T-cell (primary cell): Measurements from ENCODE around the gene PLK3. TPM values are rescaled to one million over a fixed set of nuclear protein-coding genes. Genes with fewer than 3 reads are reported as not detected.
"Not testable (repeated sequence)": the region's sequence is repeated elsewhere in the genome, so short reads cannot be mapped to it uniquely, and the experiment has no call there.

Source experiments
- ATAC-seq, 4 experiments: fragments of 200-7000 bp in 3 of 4; fragments of 150-1000 bp in 1 of 4; cut with Tn5 transposase; replicated peaks in 1 of 4; 1 replicate in 3 of 4; 2 replicates in 1 of 4; pipeline ENCODE4 v1.10.0; 2021; ENCODE audit warnings: moderate library complexity in 3 of 4, mild to moderate bottlenecking in 2 of 4, moderate number of reproducible peaks in 1 of 4
- CTCF ChIA-PET, 2 donors: fragments of 300-600 bp; sonication (Branson Sonifier 250); formaldehyde crosslinking; loops; one replicate each; lab custom pipeline; 2022; ENCODE audit warnings: antibody characterized with exemption in 2 of 2; lab: Charles Lee
- POLR2A ChIA-PET, 2 donors: fragments of 300-600 bp; sonication (Branson Sonifier 250); formaldehyde crosslinking; loops; one replicate each; lab custom pipeline; 2022; ENCODE audit warnings: antibody characterized with exemption in 2 of 2; lab: Charles Lee
- DNase-seq, 35 experiments: peaks; one replicate each; pipeline versions ENCODE4 v3.0.0 to v3.0.0-alpha.2; 2013 to 2023
- H3K27ac ChIP-seq: one replicate; pipeline ENCODE4 v1.5.1; 2013; ENCODE audit warnings: low read length
- H3K27me3 ChIP-seq, 2 experiments: replicated peaks in 1 of 2; 1 replicate in 1 of 2; 2 replicates in 1 of 2; pipeline versions ENCODE4 v1.6.1 to v1.7.0; 2013; ENCODE audit warnings: low read length in 1 of 2, mixed read lengths in 1 of 2; ENCODE audit not compliant: control insufficient read depth in 2 of 2, insufficient read depth in 2 of 2; ENCODE audit errors: extremely low read depth in 1 of 2
- H3K36me3 ChIP-seq, 2 donors: 1 replicate in 1 of 2; 2 replicates in 1 of 2; pipeline versions ENCODE4 v1.6.1 to v1.7.0; 2013; ENCODE audit warnings: low read length in 1 of 2; ENCODE audit not compliant: control insufficient read depth in 2 of 2, insufficient read depth in 1 of 2; ENCODE audit errors: extremely low read depth in 1 of 2
- H3K4me1 ChIP-seq, 2 experiments: 1 replicate in 1 of 2; 2 replicates in 1 of 2; pipeline versions ENCODE4 v1.6.1 to v1.7.0; 2013; ENCODE audit warnings: low read length in 2 of 2, mixed read lengths in 1 of 2; ENCODE audit not compliant: insufficient read depth in 2 of 2, control insufficient read depth in 1 of 2; ENCODE audit errors: extremely low read depth in 1 of 2
- H3K4me3 ChIP-seq, 2 donors: 1 replicate in 1 of 2; 2 replicates in 1 of 2; pipeline versions ENCODE4 v1.5.1 to v1.7.0; 2013; ENCODE audit warnings: mild to moderate bottlenecking in 2 of 2, low read length in 1 of 2, moderate library complexity in 1 of 2; ENCODE audit not compliant: control insufficient read depth in 1 of 2; ENCODE audit errors: extremely low read depth in 1 of 2
- H3K9me3 ChIP-seq: 2 replicates; pipeline ENCODE4 v1.7.0; 2013
- H3K27ac Mint-ChIP-seq, 2 donors: one replicate each; pipeline ENCODE4 v1.8.0; 2020 to 2021; ENCODE audit warnings: mild to moderate bottlenecking in 2 of 2, mixed read lengths in 2 of 2
- H3K27me3 Mint-ChIP-seq, 2 donors: one replicate each; pipeline ENCODE4 v1.8.0; 2021 to 2022; ENCODE audit warnings: mixed read lengths in 2 of 2
- H3K36me3 Mint-ChIP-seq: one replicate; pipeline ENCODE4 v1.8.0; 2021; ENCODE audit warnings: mixed read lengths
- H3K4me1 Mint-ChIP-seq, 3 donors: one replicate each; pipeline ENCODE4 v1.8.0; 2020 to 2022; ENCODE audit warnings: mixed read lengths in 3 of 3, mild to moderate bottlenecking in 1 of 3
- H3K4me3 Mint-ChIP-seq, 3 donors: one replicate each; pipeline ENCODE4 v1.8.0; 2020 to 2022; ENCODE audit warnings: mild to moderate bottlenecking in 3 of 3, mixed read lengths in 3 of 3, moderate library complexity in 3 of 3
- H3K9me3 Mint-ChIP-seq, 3 donors: one replicate each; pipeline ENCODE4 v1.8.0; 2020 to 2022; ENCODE audit warnings: mixed read lengths in 3 of 3
- WGBS: methylation state at CpG from one replicate; pipeline ENCODE4 v1.1.5; 2013; ENCODE audit warnings: missing lambda C conversion rate; ENCODE audit not compliant: insufficient coverage; 5-methylcytosine and 5-hydroxymethylcytosine counted together
- total RNA-seq, 35 experiments: library from RNA in 6 of 35; stranded (reverse) in 6 of 35; fragments of 120-200 nt in 1 of 35; gene quantifications; one replicate each; pipeline versions ENCODE4 v1.2.1 to v1.2.4 and lab custom pipeline; 2013 to 2026

PLK3 gene
- total RNA-seq, 5 donors from 2014 or later (not counting 1 experiment from before 2014, with no cell fraction given): 124 to 453 (median 136) TPM

DNA sequence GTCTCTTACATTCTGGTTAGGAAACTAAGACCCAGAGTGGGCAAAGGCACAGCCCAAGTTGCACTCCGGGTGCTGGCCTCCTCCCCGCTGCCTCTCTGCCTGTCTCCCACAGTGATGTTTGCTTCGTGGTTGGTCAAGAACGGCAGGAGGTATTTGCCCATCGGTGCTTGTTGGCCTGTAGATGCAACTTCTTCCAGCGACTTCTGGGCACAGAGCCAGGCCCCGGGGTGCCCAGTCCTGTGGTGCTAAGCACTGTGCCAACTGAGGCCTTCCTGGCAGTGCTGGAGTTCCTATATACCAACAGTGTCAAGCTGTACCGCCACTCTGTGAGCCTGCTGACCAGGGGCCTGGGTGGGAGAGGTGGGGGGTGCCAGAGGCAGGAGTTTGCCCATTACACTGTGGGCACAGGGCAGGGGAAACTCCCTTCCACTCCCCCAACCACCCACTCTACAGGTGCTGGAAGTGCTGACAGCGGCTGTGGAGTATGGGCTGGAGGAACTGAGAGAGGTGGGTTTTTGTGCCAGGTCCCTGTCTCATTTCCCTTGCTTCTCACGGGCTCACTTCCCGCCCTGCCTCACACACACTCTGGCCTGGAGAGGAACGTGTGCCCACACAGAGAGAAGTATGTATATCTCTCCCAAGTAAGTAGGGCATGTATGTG is 10.1 kb downstream of the PLK3 start:
- POLR2A ChIA-PET: interaction anchor here (0.6 to 3.9 kb wide), 11 partner anchors 8 to 682 kb away, joined by 3 to 51 read pairs (median 7); partner anchors contain the start of genes PLK3 (in 2 of the 2) and RNU5D-1 (in 1 of the 2)
- no peaks in the 10 kb centered on the region for H3K9me3 ChIP-seq
- H3K9me3 Mint-ChIP-seq: no peaks in the 10 kb centered on the region
- H3K27me3 ChIP-seq: no peaks in the 10 kb centered on the region
- H3K4me3 ChIP-seq: peak overlapping the region in 1 of 2 donors; percentile 25
- peaks cover 13% of the 10 kb centered on the region for H3K36me3 Mint-ChIP-seq
- peak overlapping the region in 1 of 3 donors; percentile 85 for H3K4me3 Mint-ChIP-seq
- CTCF ChIA-PET: interaction anchor here in 1 of 2 donors (0.9 to 2.8 kb wide), 5 partner anchors 7 to 81 kb away, joined by 3 to 22 read pairs (median 6); partner anchors contain the start of gene PLK3
- H3K27ac Mint-ChIP-seq: peak overlapping the region; percentile 99
- 29% methylated on average over 7 of the region's 12 CpGs for WGBS
- ATAC-seq (no peak), DNase-seq (peak in 6 of 35 experiments; percentile 22 to 49 (median 30))
- peaks cover 5 to 17% of the 10 kb centered on the region in 2 donors for H3K36me3 ChIP-seq
- peak overlapping the region; percentile 98 for H3K27ac ChIP-seq
- peaks cover 59 to 93% of the 10 kb centered on the region in 2 experiments for H3K4me1 ChIP-seq
- peaks cover 72 to 86% (median 78%) of the 10 kb centered on the region in 3 donors for H3K4me1 Mint-ChIP-seq
- no peaks in the 10 kb centered on the region for H3K27me3 Mint-ChIP-seq

- ChIA-PET CTCF (interaction anchor here in 1 of 2 donors (2.8 kb wide), 1 partner anchor 8 kb away, joined by 22 read pairs; no protein-coding TSS in a partner anchor), POLR2A (interaction anchor here in 1 of 2 donors (1.0 to 2.8 kb wide), 3 partner anchors 9 to 11 kb away, joined by 3 to 48 read pairs (median 7); partner anchors contain the start of gene PLK3)
- not testable (repeated sequence) for H3K9me3 Mint-ChIP-seq, H3K27me3 ChIP-seq, H3K36me3 Mint-ChIP-seq, H3K4me3 ChIP-seq, H3K9me3 ChIP-seq, H3K27me3 Mint-ChIP-seq, ATAC-seq
- Mint-ChIP-seq H3K4me3 (peak overlapping the region in 1 of 3 donors; percentile 85), H3K27ac (peak overlapping the region; percentile 99), H3K4me1 (peaks cover 71 to 84% (median 76%) of the 10 kb centered on the region in 3 donors)
- WGBS: 86% methylated on average over 4 of the region's 4 CpGs
- H3K27ac ChIP-seq: peak overlapping the region; percentile 98
- peaks cover 58 to 89% of the 10 kb centered on the region in 2 experiments for H3K4me1 ChIP-seq
- DNase-seq: peak in 1 of 35 experiments; percentile 28
- H3K36me3 ChIP-seq: peaks cover 4 to 12% of the 10 kb centered on the region in 2 donors
Measured at GRCh38 chr1:44810762-44811105, 10.6 kb downstream of the PLK3 start.

- Mint-ChIP-seq H3K4me1 (peaks cover 71 to 82% (median 76%) of the 10 kb centered on the region in 3 donors), H3K27ac (peak overlapping the region; percentile 99), H3K9me3 (no peaks in the 10 kb centered on the region), H3K4me3 (peak overlapping the region; percentile 29 to 85 (median 46)), H3K36me3 (peaks cover 9% of the 10 kb centered on the region), H3K27me3 (no peaks in the 10 kb centered on the region)
- ATAC-seq: no peak
- H3K27ac ChIP-seq: peak overlapping the region; percentile 98
- H3K9me3 ChIP-seq: no peaks in the 10 kb centered on the region
- 80% methylated on average over 5 of the region's 8 CpGs for WGBS
- ChIA-PET CTCF (no interaction called here), POLR2A (interaction anchor here in 1 of 2 donors (1.0 to 1.4 kb wide), 2 partner anchors 9 to 11 kb away, joined by 3 to 7 read pairs; partner anchors contain the start of gene PLK3)
- H3K36me3 ChIP-seq: peaks cover under 1 to 10% of the 10 kb centered on the region in 2 donors
- no peaks in the 10 kb centered on the region for H3K27me3 ChIP-seq
- no peak overlapping the region for H3K4me3 ChIP-seq
- DNase-seq: no peak
- peaks cover 58 to 88% of the 10 kb centered on the region in 2 experiments for H3K4me1 ChIP-seq
Measured at GRCh38 chr1:44811234-44811633, 11.1 kb downstream of the PLK3 start.

DNA sequence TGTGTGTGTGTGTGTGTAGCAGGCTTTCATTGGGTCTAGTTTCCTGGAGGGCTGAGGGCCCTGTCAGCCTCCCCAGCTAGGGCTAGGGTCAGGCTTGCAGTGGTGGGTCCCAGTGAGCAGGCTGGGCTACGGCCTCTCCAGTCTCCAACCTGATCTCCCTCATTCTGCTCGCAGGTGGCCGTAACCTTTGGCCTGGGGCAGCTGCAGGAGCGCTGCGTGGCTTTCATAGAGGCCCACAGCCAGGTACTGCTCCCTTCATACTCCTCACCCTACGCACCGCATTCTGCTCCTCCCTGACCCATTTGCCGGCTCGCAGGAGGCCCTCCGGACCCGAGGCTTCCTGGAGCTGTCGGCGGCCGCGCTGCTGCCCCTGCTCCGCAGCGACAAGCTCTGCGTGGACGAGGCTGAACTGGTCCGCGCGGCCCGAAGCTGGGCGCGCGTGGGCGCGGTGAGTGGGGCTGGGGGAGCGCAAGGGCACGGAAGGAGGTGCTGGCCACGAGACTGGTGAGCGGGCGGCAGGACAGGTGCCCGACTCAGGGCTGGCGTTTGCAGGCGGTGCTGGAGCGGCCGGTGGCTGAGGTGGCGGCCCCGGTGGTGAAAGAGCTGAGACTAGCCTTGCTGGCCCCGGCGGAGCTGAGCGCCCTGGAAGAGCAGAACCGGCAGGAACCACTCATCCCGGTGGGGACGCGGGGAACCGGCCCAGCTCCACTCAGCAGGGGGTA is 12.8 kb downstream of the PLK3 start:
- H3K27ac Mint-ChIP-seq: peak overlapping the region; percentile 52 to 99
- H3K27me3 ChIP-seq: no peaks in the 10 kb centered on the region
- H3K36me3 Mint-ChIP-seq: peaks cover 3% of the 10 kb centered on the region
- WGBS: 85% methylated on average over 48 of the region's 48 CpGs
- peaks cover 44 to 70% of the 10 kb centered on the region in 2 experiments for H3K4me1 ChIP-seq
- ATAC-seq (no peak), DNase-seq (peak in 1 of 35 experiments; percentile 22)
- ChIA-PET POLR2A (interaction anchor here (0.5 to 2.0 kb wide), 4 partner anchors 8 to 55 kb away, joined by 3 to 14 read pairs (median 4); partner anchors contain the start of gene PLK3 (in 2 of the 2)), CTCF (interaction anchor here (0.5 to 1.3 kb wide), 2 partner anchors 13 to 16 kb away, joined by 5 to 6 read pairs; partner anchors contain the start of gene PLK3 (in 1 of the 2))
- H3K27ac ChIP-seq: peak overlapping the region; percentile 82
- peak overlapping the region; percentile 51 to 66 for H3K4me3 ChIP-seq
- H3K36me3 ChIP-seq: no peaks in the 10 kb centered on the region
- no peaks in the 10 kb centered on the region for H3K9me3 Mint-ChIP-seq
- no peaks in the 10 kb centered on the region for H3K27me3 Mint-ChIP-seq
- peak overlapping the region in 2 of 3 donors; percentile 17 to 85 for H3K4me3 Mint-ChIP-seq
- H3K4me1 Mint-ChIP-seq: peaks cover 61 to 72% (median 66%) of the 10 kb centered on the region in 3 donors
- no peaks in the 10 kb centered on the region for H3K9me3 ChIP-seq

- not testable (repeated sequence) for H3K9me3 Mint-ChIP-seq, DNase-seq, H3K27me3 ChIP-seq, ATAC-seq, H3K27ac ChIP-seq, H3K9me3 ChIP-seq, H3K27me3 Mint-ChIP-seq, H3K36me3 ChIP-seq, H3K4me3 ChIP-seq, H3K36me3 Mint-ChIP-seq, H3K27ac Mint-ChIP-seq
- ChIA-PET CTCF (interaction anchor here in 1 of 2 donors (1.5 kb wide), 1 partner anchor 16 kb away, joined by 3 read pairs; the partner anchor contains the start of gene PLK3), POLR2A (interaction anchor here (0.6 to 0.7 kb wide), 2 partner anchors 16 to 114 kb away, joined by 3 to 8 read pairs; no protein-coding TSS in a partner anchor)
- H3K4me1 Mint-ChIP-seq: peaks cover 53 to 68% (median 63%) of the 10 kb centered on the region in 3 donors
- peak overlapping the region in 2 of 3 donors; percentile 31 to 85 for H3K4me3 Mint-ChIP-seq
- WGBS: 97% methylated on average over 5 of the region's 9 CpGs
- H3K4me1 ChIP-seq: peaks cover 23 to 62% of the 10 kb centered on the region in 2 experiments
Measured at GRCh38 chr1:44815926-44816325, 15.7 kb downstream of the PLK3 start.
